Measurements from ENCODE around the gene RPL10.

Gene RPL10

DNA sequence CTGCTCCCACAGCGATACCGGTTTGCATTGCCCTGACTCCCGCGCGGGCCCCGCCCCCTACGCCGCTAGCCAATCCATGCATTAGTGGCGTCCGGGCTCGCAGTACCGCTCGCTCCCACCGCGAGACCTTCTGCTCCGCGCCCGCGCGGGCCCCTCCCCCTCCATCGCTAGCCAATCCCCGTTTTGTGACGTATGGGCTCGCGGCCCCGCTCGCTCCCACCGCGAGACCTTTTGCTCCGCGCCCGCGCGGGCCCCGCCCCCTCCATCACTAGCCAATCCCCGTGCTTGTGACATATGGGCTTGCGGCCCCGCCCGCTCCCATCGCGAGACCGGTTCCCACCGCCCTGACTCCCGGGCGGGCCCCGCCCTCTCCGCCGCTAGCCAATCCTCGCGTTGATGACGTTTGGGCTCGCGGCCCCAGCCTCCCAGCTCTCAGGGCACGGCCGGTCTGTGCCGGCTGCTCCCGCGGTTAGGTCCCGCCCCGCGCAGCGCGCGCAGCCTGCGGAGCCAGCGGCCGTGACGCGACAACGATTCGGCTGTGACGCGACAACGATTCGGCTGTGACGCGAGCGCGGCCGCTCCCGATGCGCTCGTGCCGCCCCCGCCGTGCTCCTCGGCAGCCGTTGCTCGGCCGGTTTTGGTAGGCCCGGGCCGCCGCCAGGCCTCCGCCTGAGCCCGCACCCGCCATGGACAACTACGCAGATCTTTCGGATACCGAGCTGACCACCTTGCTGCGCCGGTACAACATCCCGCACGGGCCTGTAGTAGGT, 19.2 kb upstream of the RPL10 start, which contains the start of gene EMD:
Gene EMD, plus strand, starts transcription at position 497 of the 770 bp plus-strand sequence. Its CDS starts 190 bp downstream, at position 687.
- peak; percentile 86 for ATAC-seq
- TF ChIP-seq BACH2 (CRISPR knock-in tag; IDR thresholded peaks at IDR 0.05; ENCODE audit: borderline replicate concordance): no peak
- TF ChIP-seq ESRRG (CRISPR knock-in tag; IDR thresholded peaks at IDR 0.05): no peak
- TF ChIP-seq, protein P1, sequence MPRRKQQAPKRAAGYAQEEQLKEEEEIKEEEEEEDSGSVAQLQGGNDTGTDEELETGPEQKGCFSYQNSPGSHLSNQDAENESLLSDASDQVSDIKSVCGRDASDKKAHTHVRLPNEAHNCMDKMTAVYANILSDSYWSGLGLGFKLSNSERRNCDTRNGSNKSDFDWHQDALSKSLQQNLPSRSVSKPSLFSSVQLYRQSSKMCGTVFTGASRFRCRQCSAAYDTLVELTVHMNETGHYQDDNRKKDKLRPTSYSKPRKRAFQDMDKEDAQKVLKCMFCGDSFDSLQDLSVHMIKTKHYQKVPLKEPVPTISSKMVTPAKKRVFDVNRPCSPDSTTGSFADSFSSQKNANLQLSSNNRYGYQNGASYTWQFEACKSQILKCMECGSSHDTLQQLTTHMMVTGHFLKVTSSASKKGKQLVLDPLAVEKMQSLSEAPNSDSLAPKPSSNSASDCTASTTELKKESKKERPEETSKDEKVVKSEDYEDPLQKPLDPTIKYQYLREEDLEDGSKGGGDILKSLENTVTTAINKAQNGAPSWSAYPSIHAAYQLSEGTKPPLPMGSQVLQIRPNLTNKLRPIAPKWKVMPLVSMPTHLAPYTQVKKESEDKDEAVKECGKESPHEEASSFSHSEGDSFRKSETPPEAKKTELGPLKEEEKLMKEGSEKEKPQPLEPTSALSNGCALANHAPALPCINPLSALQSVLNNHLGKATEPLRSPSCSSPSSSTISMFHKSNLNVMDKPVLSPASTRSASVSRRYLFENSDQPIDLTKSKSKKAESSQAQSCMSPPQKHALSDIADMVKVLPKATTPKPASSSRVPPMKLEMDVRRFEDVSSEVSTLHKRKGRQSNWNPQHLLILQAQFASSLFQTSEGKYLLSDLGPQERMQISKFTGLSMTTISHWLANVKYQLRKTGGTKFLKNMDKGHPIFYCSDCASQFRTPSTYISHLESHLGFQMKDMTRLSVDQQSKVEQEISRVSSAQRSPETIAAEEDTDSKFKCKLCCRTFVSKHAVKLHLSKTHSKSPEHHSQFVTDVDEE (CRISPR knock-in tag; IDR thresholded peaks at IDR 0.05): no peak
- TF ChIP-seq, protein P2, sequence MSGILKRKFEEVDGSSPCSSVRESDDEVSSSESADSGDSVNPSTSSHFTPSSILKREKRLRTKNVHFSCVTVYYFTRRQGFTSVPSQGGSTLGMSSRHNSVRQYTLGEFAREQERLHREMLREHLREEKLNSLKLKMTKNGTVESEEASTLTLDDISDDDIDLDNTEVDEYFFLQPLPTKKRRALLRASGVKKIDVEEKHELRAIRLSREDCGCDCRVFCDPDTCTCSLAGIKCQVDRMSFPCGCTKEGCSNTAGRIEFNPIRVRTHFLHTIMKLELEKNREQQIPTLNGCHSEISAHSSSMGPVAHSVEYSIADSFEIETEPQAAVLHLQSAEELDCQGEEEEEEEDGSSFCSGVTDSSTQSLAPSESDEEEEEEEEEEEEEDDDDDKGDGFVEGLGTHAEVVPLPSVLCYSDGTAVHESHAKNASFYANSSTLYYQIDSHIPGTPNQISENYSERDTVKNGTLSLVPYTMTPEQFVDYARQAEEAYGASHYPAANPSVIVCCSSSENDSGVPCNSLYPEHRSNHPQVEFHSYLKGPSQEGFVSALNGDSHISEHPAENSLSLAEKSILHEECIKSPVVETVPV (CRISPR knock-in tag; IDR thresholded peaks at IDR 0.05): no peak
- no peak for TF ChIP-seq TOX (CRISPR knock-in tag; IDR thresholded peaks at IDR 0.05; ENCODE audit: borderline replicate concordance)
- TF ChIP-seq ZNF565 (CRISPR knock-in tag; conservative IDR thresholded peaks at IDR 0.05; ENCODE audit: low read depth): no peak
- no peak for TF ChIP-seq ISL1 (CRISPR knock-in tag; IDR thresholded peaks at IDR 0.05)
- no peak for TF ChIP-seq GLIS3 (CRISPR knock-in tag; IDR thresholded peaks at IDR 0.05)
- TF ChIP-seq TCF4 (CRISPR knock-in tag; IDR thresholded peaks at IDR 0.05; ENCODE audit: borderline replicate concordance): no peak
- TF ChIP-seq ZFP3 (CRISPR knock-in tag; IDR thresholded peaks at IDR 0.05): no peak
- TF ChIP-seq, protein P3, sequence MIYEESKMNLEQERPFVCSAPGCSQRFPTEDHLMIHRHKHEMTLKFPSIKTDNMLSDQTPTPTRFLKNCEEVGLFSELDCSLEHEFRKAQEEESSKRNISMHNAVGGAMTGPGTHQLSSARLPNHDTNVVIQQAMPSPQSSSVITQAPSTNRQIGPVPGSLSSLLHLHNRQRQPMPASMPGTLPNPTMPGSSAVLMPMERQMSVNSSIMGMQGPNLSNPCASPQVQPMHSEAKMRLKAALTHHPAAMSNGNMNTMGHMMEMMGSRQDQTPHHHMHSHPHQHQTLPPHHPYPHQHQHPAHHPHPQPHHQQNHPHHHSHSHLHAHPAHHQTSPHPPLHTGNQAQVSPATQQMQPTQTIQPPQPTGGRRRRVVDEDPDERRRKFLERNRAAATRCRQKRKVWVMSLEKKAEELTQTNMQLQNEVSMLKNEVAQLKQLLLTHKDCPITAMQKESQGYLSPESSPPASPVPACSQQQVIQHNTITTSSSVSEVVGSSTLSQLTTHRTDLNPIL (CRISPR knock-in tag; IDR thresholded peaks at IDR 0.05; ENCODE audit: low read depth): no peak
- no peak for TF ChIP-seq ZFP30 (CRISPR knock-in tag; IDR thresholded peaks at IDR 0.05)
- no peak for TF ChIP-seq RARB (CRISPR knock-in tag; IDR thresholded peaks at IDR 0.05)
- TF ChIP-seq OSR1 (CRISPR knock-in tag; IDR thresholded peaks at IDR 0.05): no peak
- TF ChIP-seq, protein P4, sequence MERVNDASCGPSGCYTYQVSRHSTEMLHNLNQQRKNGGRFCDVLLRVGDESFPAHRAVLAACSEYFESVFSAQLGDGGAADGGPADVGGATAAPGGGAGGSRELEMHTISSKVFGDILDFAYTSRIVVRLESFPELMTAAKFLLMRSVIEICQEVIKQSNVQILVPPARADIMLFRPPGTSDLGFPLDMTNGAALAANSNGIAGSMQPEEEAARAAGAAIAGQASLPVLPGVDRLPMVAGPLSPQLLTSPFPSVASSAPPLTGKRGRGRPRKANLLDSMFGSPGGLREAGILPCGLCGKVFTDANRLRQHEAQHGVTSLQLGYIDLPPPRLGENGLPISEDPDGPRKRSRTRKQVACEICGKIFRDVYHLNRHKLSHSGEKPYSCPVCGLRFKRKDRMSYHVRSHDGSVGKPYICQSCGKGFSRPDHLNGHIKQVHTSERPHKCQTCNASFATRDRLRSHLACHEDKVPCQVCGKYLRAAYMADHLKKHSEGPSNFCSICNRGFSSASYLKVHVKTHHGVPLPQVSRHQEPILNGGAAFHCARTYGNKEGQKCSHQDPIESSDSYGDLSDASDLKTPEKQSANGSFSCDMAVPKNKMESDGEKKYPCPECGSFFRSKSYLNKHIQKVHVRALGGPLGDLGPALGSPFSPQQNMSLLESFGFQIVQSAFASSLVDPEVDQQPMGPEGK (CRISPR knock-in tag; IDR thresholded peaks at IDR 0.05; ENCODE audit: borderline replicate concordance): no peak
- TF ChIP-seq CSDC2 (CRISPR knock-in tag; IDR thresholded peaks at IDR 0.05): no peak
- TF ChIP-seq ARNTL (CRISPR knock-in tag; IDR thresholded peaks at IDR 0.05; ENCODE audit: borderline replicate concordance, low read depth): no peak
- TF ChIP-seq ZNF70 (CRISPR knock-in tag; IDR thresholded peaks at IDR 0.05): no peak

DNA sequence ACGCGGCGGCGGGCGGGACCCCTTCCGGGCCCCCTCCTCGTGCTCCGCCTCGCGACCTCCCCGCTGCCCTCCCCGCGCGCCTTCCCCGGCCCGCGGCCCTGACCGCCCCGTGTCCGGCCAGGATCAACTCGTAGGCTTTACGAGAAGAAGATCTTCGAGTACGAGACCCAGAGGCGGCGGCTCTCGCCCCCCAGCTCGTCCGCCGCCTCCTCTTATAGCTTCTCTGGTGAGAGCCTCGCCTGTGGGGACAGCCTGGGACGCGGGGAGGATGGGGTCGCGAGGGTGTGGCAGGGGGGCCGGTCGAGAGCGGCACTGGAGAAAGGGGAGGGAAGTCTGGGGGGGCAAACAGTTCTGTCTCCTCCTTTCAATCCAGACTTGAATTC, 18.6 kb upstream of the RPL10 start:
- no peak for TF ChIP-seq ZC3H10 (CRISPR knock-in tag; IDR thresholded peaks at IDR 0.05)
- ATAC-seq: no peak

DNA sequence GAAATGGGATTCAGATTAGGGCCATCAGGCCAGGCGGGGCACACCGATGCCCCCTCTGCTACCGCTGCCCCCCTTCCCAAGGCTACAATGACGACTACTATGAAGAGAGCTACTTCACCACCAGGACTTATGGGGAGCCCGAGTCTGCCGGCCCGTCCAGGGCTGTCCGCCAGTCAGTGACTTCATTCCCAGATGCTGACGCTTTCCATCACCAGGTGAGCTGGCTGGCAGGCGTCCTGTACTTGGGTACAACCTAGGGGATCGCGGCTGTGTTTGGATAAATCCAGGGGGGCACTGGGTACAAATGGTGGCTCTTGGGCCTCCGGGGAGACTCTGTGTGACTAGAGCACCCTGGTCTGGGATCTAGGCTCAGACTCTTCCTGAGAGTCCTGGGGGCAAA, 18.0 kb upstream of the RPL10 start:
- no peak for ATAC-seq
- TF ChIP-seq OSR1 (CRISPR knock-in tag; IDR thresholded peaks at IDR 0.05): no peak
- no peak for TF ChIP-seq ZC3H10 (CRISPR knock-in tag; IDR thresholded peaks at IDR 0.05)
- no peak for TF ChIP-seq PPARA (CRISPR knock-in tag; IDR thresholded peaks at IDR 0.05; ENCODE audit: borderline replicate concordance)
- TF ChIP-seq ZFP3 (CRISPR knock-in tag; IDR thresholded peaks at IDR 0.05): no peak
- TF ChIP-seq ESRRG (CRISPR knock-in tag; IDR thresholded peaks at IDR 0.05): no peak
- no peak for TF ChIP-seq RARB (CRISPR knock-in tag; IDR thresholded peaks at IDR 0.05)
- TF ChIP-seq, protein P3 (CRISPR knock-in tag; IDR thresholded peaks at IDR 0.05; ENCODE audit: low read depth): no peak
- no peak for TF ChIP-seq BACH2 (CRISPR knock-in tag; IDR thresholded peaks at IDR 0.05; ENCODE audit: borderline replicate concordance)
- TF ChIP-seq, protein P1 (CRISPR knock-in tag; IDR thresholded peaks at IDR 0.05): no peak
- TF ChIP-seq TOX (CRISPR knock-in tag; IDR thresholded peaks at IDR 0.05; ENCODE audit: borderline replicate concordance): no peak
- TF ChIP-seq SNAI2 (CRISPR knock-in tag; IDR thresholded peaks at IDR 0.05): no peak
- no peak for TF ChIP-seq ZNF8 (CRISPR knock-in tag; IDR thresholded peaks at IDR 0.05)

Measured in SK-N-SH treated with all-trans-retinoic acid at 6 μM for 48 hours (cell line).